GM23338 (cell line): ENCODE measurements around the gene NCAN. TPM values are rescaled to one million over a fixed set of nuclear protein-coding genes. Genes with fewer than 3 reads are reported as not detected.
A peak's percentile ranks its signal among the peaks of the same experiment; 100 is the strongest.
"Not testable (repeated sequence)": the region's sequence is repeated elsewhere in the genome, so short reads cannot be mapped to it uniquely, and the experiment has no call there.

Experiments
- ATAC-seq: fragments of 200-7000 bp; cut with Tn5 transposase; 3 replicates; pipeline ENCODE4 v1.9.1; 2020
- DNase-seq: peaks from one replicate; pipeline ENCODE4 v3.0.0-alpha.2; 2015; ENCODE audit warnings: low spot score
- H2AFZ ChIP-seq: fragments of 200-600 bp; sonication (generic); 2 replicates; pipeline ENCODE4 v1.8.0; 2016; ENCODE audit warnings: antibody characterized with exemption, mild to moderate bottlenecking, moderate library complexity
- H3F3A ChIP-seq: fragments of 200-600 bp; sonication (generic); replicated peaks from 2 replicates; pipeline ENCODE4 v1.8.0; 2017; ENCODE audit warnings: antibody characterized with exemption, mixed run types, low read depth
- H3K27ac ChIP-seq: fragments of 200-600 bp; sonication (generic); 2 replicates; pipeline ENCODE4 v1.6.1; 2016; ENCODE audit warnings: low read depth
- H3K27me3 ChIP-seq: fragments of 200-600 bp; sonication (generic); 2 replicates; pipeline ENCODE4 v1.8.0; 2016; ENCODE audit warnings: mild to moderate bottlenecking, mixed run types, moderate library complexity; ENCODE audit not compliant: insufficient read depth
- H3K36me3 ChIP-seq: fragments of 200-600 bp; sonication (generic); 2 replicates; pipeline ENCODE4 v1.8.0; 2016; ENCODE audit warnings: mild to moderate bottlenecking; ENCODE audit not compliant: insufficient read depth
- H3K4me1 ChIP-seq: fragments of 200-600 bp; sonication (generic); 2 replicates; pipeline ENCODE4 v1.8.0; 2016; ENCODE audit warnings: mild to moderate bottlenecking, moderate library complexity; ENCODE audit not compliant: insufficient read depth
- H3K4me2 ChIP-seq: fragments of 200-600 bp; sonication (generic); 2 replicates; pipeline ENCODE4 v1.7.1; 2017; ENCODE audit warnings: mixed run types
- H3K4me3 ChIP-seq: fragments of 200-600 bp; sonication (generic); 2 replicates; pipeline ENCODE4 v1.6.1; 2016; ENCODE audit warnings: mixed run types
- H3K79me2 ChIP-seq: fragments of 200-600 bp; sonication (generic); replicated peaks from 2 replicates; pipeline ENCODE4 v1.8.0; 2017; ENCODE audit warnings: mild to moderate bottlenecking; ENCODE audit not compliant: insufficient read depth
- H3K9me2 ChIP-seq: fragments of 200-600 bp; sonication (generic); 2 replicates; pipeline ENCODE4 v1.8.0; 2017; ENCODE audit not compliant: insufficient read depth
- H4K20me1 ChIP-seq: fragments of 200-600 bp; sonication (generic); replicated peaks from 2 replicates; pipeline ENCODE4 v1.8.0; 2017; ENCODE audit warnings: mild to moderate bottlenecking; ENCODE audit not compliant: insufficient read depth
- H3K27ac Mint-ChIP-seq: 2 replicates; pipeline ENCODE4 v1.8.0; 2020; ENCODE audit warnings: inconsistent platforms, mild to moderate bottlenecking, moderate library complexity, mixed read lengths
- H3K27me3 Mint-ChIP-seq: 3 replicates; pipeline ENCODE4 v1.8.0; 2022; ENCODE audit warnings: low read depth, mild to moderate bottlenecking, moderate library complexity, mixed read lengths, inconsistent platforms; ENCODE audit not compliant: insufficient read depth, poor library complexity
- H3K36me3 Mint-ChIP-seq: 3 replicates; pipeline ENCODE4 v1.8.0; 2021; ENCODE audit warnings: low read depth, mild to moderate bottlenecking, inconsistent platforms, moderate library complexity, mixed read lengths
- H3K4me1 Mint-ChIP-seq: 3 replicates; pipeline ENCODE4 v1.8.0; 2020; ENCODE audit warnings: mild to moderate bottlenecking, inconsistent platforms, mixed read lengths
- H3K4me3 Mint-ChIP-seq: 3 replicates; pipeline ENCODE4 v1.8.0; 2021; ENCODE audit warnings: moderate library complexity, mild to moderate bottlenecking, inconsistent platforms, mixed read lengths
- H3K9me3 Mint-ChIP-seq: 3 replicates; pipeline ENCODE4 v1.8.0; 2020; ENCODE audit warnings: moderate library complexity, mild to moderate bottlenecking, inconsistent platforms, mixed read lengths
- CREB1 ChIP-seq: fragments of 250-450 bp; sonication (Bioruptor Pico); IDR thresholded peaks from 2 replicates; pipeline ENCODE4 v1.5.0; 2020; ENCODE audit warnings: low read depth, mild to moderate bottlenecking, moderate library complexity
- CTCF ChIP-seq, 2 experiments: fragments of 200-600 bp in 1 of 2; sonication (generic) in 1 of 2; conservative IDR thresholded peaks; 2 replicates each; pipeline versions ENCODE4 v1.5.1 to v1.6.1; 2016 to 2017; ENCODE audit warnings: antibody characterized with exemption in 2 of 2, low read depth in 2 of 2, mild to moderate bottlenecking in 2 of 2, moderate library complexity in 1 of 2
- ETS1 ChIP-seq: IDR thresholded peaks from 2 replicates; pipeline ENCODE4 v1.6.1; 2016; ENCODE audit warnings: antibody characterized with exemption
- EZH2 ChIP-seq: fragments of 200-600 bp; sonication (generic); IDR thresholded peaks from one replicate; pipeline ENCODE4 v1.8.0; 2017; ENCODE audit warnings: antibody characterized with exemption, mild to moderate bottlenecking, low read depth; ENCODE audit not compliant: unreplicated experiment
- EZH2phosphoT487 ChIP-seq: fragments of 200-600 bp; sonication (generic); IDR thresholded peaks from one replicate; pipeline ENCODE4 v1.8.1; 2018; ENCODE audit warnings: antibody characterized with exemption; ENCODE audit not compliant: unreplicated experiment
- JUNB ChIP-seq: IDR thresholded peaks from one replicate; pipeline ENCODE4 v1.6.1; 2016; ENCODE audit warnings: antibody characterized with exemption; ENCODE audit not compliant: unreplicated experiment
- NANOG ChIP-seq: IDR thresholded peaks from 2 replicates; pipeline ENCODE4 v1.6.1; 2016; ENCODE audit warnings: antibody characterized with exemption, borderline replicate concordance
- POLR2AphosphoS5 ChIP-seq: IDR thresholded peaks from 2 replicates; pipeline ENCODE4 v1.6.1; 2016; ENCODE audit warnings: antibody characterized with exemption, low read depth
- STAT1 ChIP-seq: IDR thresholded peaks from one replicate; pipeline ENCODE4 v1.6.1; 2016; ENCODE audit warnings: antibody characterized with exemption; ENCODE audit not compliant: unreplicated experiment
- ZNF114 ChIP-seq: fragments of 250-450 bp; sonication (Bioruptor Pico); IDR thresholded peaks from 2 replicates; pipeline ENCODE4 v1.5.0; 2020; ENCODE audit warnings: mild to moderate bottlenecking, moderate library complexity
- ZNF331 ChIP-seq: fragments of 250-450 bp; sonication (Bioruptor Pico); IDR thresholded peaks from 2 replicates; pipeline ENCODE4 v1.5.0; 2020; ENCODE audit warnings: low read depth, mild to moderate bottlenecking, moderate library complexity
- polyA plus RNA-seq: library from polyadenylated mRNA; unstranded; fragments of >200 nt; fragmentation: Nextera tagmentation; extraction: Ambion mirVana; gene quantifications from 2 replicates; pipeline ENCODE4 v1.2.1, GENCODE V29; 2016
- total RNA-seq: library from RNA; depleted of rRNA; stranded (reverse); fragments of >200 nt; shearing (Covaris generic); gene quantifications from 2 replicates; pipeline ENCODE4 v1.2.3, GENCODE V29; 2014
- TF ChIP-seq, protein P1 (sequence below): IDR thresholded peaks from one replicate; pipeline ENCODE4 v1.6.1; 2018; ENCODE audit warnings: antibody characterized with exemption; ENCODE audit not compliant: unreplicated experiment

Gene NCAN
- total and polyA plus RNA-seq, 2 experiments from 2014 or later = 1.8 to 9.4 TPM

DNA sequence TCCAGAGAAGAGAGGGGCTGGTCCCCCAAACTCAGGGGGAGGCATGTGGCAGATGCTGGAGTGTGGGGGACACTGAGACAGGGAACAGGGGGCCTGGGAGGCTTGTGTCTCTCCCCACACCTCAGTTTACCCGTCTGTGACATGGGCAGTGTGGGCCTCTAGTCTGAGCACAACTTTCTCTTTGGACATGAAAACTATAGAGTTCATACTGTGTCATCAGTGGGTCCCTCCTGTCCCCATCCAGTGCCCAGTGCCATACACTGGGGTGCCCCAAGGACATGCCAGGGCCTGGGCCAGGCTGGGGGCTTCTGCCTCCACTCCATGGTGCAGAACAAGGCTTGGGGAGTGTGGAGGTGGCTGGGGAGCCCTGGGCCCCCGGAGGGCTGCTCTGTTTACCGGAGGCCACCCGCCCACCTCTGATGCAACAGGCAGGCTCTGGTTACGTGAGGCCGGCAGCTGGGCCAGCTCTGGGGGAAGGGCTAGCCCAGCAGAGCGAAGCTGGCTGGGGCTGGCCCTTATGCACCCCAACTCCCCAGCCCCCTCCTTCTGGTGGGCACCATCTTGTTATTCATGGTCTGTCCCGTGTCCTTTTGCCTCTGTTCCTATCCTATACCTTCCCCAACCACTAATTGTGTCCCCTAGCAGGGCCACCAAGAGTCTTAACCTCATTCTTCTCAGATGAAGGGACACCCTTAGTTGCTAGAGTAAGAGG is 39.8 kb upstream of the NCAN start:
- no peaks in the 10 kb centered on the region for H3K36me3 ChIP-seq
- ATAC-seq = peak; percentile 18
- Mint-ChIP-seq H3K9me3 (no peaks in the 10 kb centered on the region), H3K4me1 (peaks cover 25% of the 10 kb centered on the region), H3K4me3 (no peak overlapping the region; the same call in 2 of the 3 replicates), H3K27me3 (peaks cover 31% of the 10 kb centered on the region), H3K27ac (peak overlapping the region; percentile 27; the same call in 1 of the 2 replicates), H3K36me3 (no peaks in the 10 kb centered on the region; the same call in 2 of the 3 replicates)
- H3K27me3 ChIP-seq = peaks cover 28% of the 10 kb centered on the region
- no peak overlapping the region for H2AFZ ChIP-seq
- peak overlapping the region; percentile 76; the same call in 1 of the 2 replicates for H3K27ac ChIP-seq
- no peaks in the 10 kb centered on the region for H3K79me2 ChIP-seq
- peak; percentile 61 for DNase-seq
- H3K4me1 ChIP-seq = peaks cover 16% of the 10 kb centered on the region
- peaks cover 12% of the 10 kb centered on the region; the same call in 1 of the 2 replicates for H3F3A ChIP-seq
- H4K20me1 ChIP-seq = no peaks in the 10 kb centered on the region
- no peaks in the 10 kb centered on the region for H3K9me2 ChIP-seq
- no peak overlapping the region for H3K4me3 ChIP-seq
- TF ChIP-seq POLR2AphosphoS5 (0 out of 2 replicates have a peak, but pooled peaks have one; percentile 44), ZNF331 (CRISPR knock-in tag) (no peak)
- H3K4me2 ChIP-seq = peak overlapping the region; percentile 70; the same call in 1 of the 2 replicates

DNA sequence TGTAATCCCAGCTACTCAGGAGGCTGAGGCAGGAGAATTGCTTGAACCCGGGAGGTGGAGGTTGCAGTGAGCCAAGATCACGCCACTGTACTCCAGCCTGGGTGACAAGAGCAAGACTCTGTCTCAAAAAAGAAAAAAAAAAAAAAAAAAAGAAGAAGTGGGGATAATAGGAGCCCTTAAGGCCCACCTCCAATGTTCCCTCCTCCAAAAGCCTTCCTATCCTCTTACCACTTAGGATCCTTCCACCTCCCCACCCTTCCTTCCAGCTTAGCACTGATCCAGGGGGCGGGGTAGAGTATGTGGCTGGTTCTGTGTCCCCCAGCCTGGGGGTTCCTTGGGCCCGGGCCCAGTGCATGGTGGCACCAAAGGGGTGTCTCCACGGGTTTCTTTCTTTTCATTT is 38.5 kb upstream of the NCAN start:
- H3K4me3 ChIP-seq, H3K27ac ChIP-seq, H3K9me3 Mint-ChIP-seq, H3K4me2 ChIP-seq, DNase-seq, H2AFZ ChIP-seq, H3K27ac Mint-ChIP-seq, H3K4me3 Mint-ChIP-seq, H3K9me2 ChIP-seq, H4K20me1 ChIP-seq, H3K36me3 ChIP-seq, ATAC-seq, H3K36me3 Mint-ChIP-seq, H3K79me2 ChIP-seq: not testable (repeated sequence)
- Mint-ChIP-seq H3K27me3 (peaks cover 31% of the 10 kb centered on the region), H3K4me1 (peaks cover 25% of the 10 kb centered on the region)
- H3K4me1 ChIP-seq = peaks cover 16% of the 10 kb centered on the region
- peaks cover 28% of the 10 kb centered on the region for H3K27me3 ChIP-seq
- H3F3A ChIP-seq = peaks cover 12% of the 10 kb centered on the region; the same call in 1 of the 2 replicates

GRCh38 chr19:19176950-19177349 is 34.8 kb upstream of the NCAN start:
- Histone ChIP-seq H3K4me3 (no peak overlapping the region), H3K36me3 (no peaks in the 10 kb centered on the region), H3K4me1 (peaks cover 6% of the 10 kb centered on the region), H3K79me2 (no peaks in the 10 kb centered on the region), H3K9me2 (no peaks in the 10 kb centered on the region), H4K20me1 (no peaks in the 10 kb centered on the region), H3K27me3 (peaks cover under 1% of the 10 kb centered on the region; the same call in 1 of the 2 replicates), H2AFZ (no peak overlapping the region), H3K4me2 (no peak overlapping the region), H3K27ac (no peak overlapping the region), H3F3A (no peaks in the 10 kb centered on the region)
- H3K36me3 Mint-ChIP-seq = peaks cover 12% of the 10 kb centered on the region
- H3K27ac Mint-ChIP-seq = no peak overlapping the region
- no peak overlapping the region for H3K4me3 Mint-ChIP-seq
- no peak for DNase-seq
- peaks cover 10% of the 10 kb centered on the region for H3K27me3 Mint-ChIP-seq
- H3K9me3 Mint-ChIP-seq = no peaks in the 10 kb centered on the region
- H3K4me1 Mint-ChIP-seq = peaks cover 6% of the 10 kb centered on the region
- no peak for ATAC-seq
- no peak for TF ChIP-seq STAT1
- TF ChIP-seq, protein P1, sequence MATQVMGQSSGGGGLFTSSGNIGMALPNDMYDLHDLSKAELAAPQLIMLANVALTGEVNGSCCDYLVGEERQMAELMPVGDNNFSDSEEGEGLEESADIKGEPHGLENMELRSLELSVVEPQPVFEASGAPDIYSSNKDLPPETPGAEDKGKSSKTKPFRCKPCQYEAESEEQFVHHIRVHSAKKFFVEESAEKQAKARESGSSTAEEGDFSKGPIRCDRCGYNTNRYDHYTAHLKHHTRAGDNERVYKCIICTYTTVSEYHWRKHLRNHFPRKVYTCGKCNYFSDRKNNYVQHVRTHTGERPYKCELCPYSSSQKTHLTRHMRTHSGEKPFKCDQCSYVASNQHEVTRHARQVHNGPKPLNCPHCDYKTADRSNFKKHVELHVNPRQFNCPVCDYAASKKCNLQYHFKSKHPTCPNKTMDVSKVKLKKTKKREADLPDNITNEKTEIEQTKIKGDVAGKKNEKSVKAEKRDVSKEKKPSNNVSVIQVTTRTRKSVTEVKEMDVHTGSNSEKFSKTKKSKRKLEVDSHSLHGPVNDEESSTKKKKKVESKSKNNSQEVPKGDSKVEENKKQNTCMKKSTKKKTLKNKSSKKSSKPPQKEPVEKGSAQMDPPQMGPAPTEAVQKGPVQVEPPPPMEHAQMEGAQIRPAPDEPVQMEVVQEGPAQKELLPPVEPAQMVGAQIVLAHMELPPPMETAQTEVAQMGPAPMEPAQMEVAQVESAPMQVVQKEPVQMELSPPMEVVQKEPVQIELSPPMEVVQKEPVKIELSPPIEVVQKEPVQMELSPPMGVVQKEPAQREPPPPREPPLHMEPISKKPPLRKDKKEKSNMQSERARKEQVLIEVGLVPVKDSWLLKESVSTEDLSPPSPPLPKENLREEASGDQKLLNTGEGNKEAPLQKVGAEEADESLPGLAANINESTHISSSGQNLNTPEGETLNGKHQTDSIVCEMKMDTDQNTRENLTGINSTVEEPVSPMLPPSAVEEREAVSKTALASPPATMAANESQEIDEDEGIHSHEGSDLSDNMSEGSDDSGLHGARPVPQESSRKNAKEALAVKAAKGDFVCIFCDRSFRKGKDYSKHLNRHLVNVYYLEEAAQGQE = no peak
- TF ChIP-seq ZNF114 (CRISPR knock-in tag) = no peak
- no peak for TF ChIP-seq CTCF (conservative IDR thresholded peaks at IDR 0.05; ENCODE audit: low read depth in 2 of 2)
- TF ChIP-seq ETS1 = no peak
- no peak for TF ChIP-seq CREB1
- no peak for TF ChIP-seq ZNF331 (CRISPR knock-in tag)
- no peak for TF ChIP-seq NANOG
- TF ChIP-seq JUNB = no peak
- TF ChIP-seq POLR2AphosphoS5 = no peak
- no peak for TF ChIP-seq EZH2phosphoT487
- TF ChIP-seq EZH2 = no peak
